Ishikawa (cell line): ENCODE results near the gene SMYD3.

Source experiments
- CREB1 ChIP-seq: IDR thresholded peaks from 2 replicates; pipeline ENCODE4 v1.6.1; 2012; ENCODE audit warnings: low read depth
- YY1 ChIP-seq: IDR thresholded peaks from 2 replicates; pipeline ENCODE4 v1.6.1; 2012; ENCODE audit warnings: low read depth

- TF ChIP-seq CREB1 (no peak), YY1 (no peak)
Observed at GRCh38 chr1:245718951-245719350, 788.1 kb downstream of the SMYD3 start.
